Nephron progenitor cell (in vitro differentiated cells): ENCODE results near the gene ZMYND8.

Source experiments
- DNase-seq: peaks from one replicate; pipeline ENCODE4 v3.0.0; 2021
- H3K27ac Mint-ChIP-seq: 2 replicates; pipeline ENCODE4 v1.8.0; 2021; ENCODE audit warnings: mild to moderate bottlenecking, moderate library complexity, mixed read lengths
- H3K27me3 Mint-ChIP-seq: 2 replicates; pipeline ENCODE4 v1.8.0; 2021; ENCODE audit warnings: mild to moderate bottlenecking, low read depth, mixed read lengths; ENCODE audit not compliant: poor library complexity
- H3K36me3 Mint-ChIP-seq: 2 replicates; pipeline ENCODE4 v1.8.0; 2021; ENCODE audit warnings: low read depth, mixed read lengths
- H3K4me1 Mint-ChIP-seq: 2 replicates; pipeline ENCODE4 v1.8.0; 2021; ENCODE audit warnings: mixed read lengths
- H3K4me3 Mint-ChIP-seq: 2 replicates; pipeline ENCODE4 v1.8.0; 2021; ENCODE audit warnings: mild to moderate bottlenecking, moderate library complexity, mixed read lengths
- H3K9me3 Mint-ChIP-seq: 2 replicates; pipeline ENCODE4 v1.8.0; 2021; ENCODE audit warnings: mild to moderate bottlenecking, moderate library complexity, mixed read lengths
- CTCF ChIP-seq: fragments of 200-600 bp; sonication (generic); IDR thresholded peaks from 2 replicates; pipeline ENCODE4 v1.5.0; 2021; ENCODE audit warnings: antibody characterized with exemption

The ZMYND8 gene

DNA sequence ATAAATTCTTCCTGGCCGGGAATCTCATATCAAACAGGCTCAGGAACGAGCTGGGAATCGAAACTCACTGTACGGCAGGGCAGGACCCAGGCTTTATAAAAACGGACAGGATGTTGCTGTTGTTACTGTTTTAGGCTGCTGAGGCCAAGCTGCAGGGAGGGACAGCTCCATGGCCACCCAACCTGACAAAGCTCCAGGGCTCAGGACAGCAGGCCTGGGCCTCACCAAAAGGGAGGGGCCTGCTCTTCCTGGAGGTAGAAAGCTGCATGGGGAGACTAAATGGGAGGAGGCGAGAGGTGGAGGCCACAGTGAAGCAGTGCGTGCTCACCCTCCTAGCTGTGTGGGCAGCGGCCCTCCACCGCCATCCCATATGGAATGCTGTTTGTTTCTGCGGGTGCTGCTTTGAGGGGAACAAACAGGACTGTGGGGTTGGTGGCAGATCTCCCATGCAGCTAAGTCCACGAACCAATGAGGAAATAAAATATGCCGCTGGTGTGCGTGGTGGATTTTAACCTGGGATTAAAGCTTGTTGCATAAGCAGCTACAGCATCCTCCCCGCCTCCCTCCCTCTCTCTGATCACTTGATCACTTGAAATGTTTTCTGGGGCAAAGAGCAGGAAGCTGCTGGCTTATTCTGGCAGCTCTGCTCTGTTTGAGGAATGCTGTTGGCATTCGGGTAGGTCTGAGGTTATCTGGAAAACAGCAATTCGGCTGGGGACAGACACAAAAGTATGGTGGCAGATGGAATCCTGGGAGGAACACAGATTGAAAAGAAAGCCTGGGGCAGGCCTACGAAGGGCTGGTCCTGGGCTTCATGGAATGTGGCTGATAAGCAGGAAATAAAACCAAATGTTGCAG lies 2.4 kb upstream of the ZMYND8 start:
- Mint-ChIP-seq H3K27ac (peak overlapping the region; percentile 100), H3K36me3 (no peaks in the 10 kb centered on the region), H3K9me3 (no peaks in the 10 kb centered on the region), H3K27me3 (no peaks in the 10 kb centered on the region), H3K4me3 (peak overlapping the region; percentile 73), H3K4me1 (peaks cover 10% of the 10 kb centered on the region)
- no peak for TF ChIP-seq CTCF
- DNase-seq, result peak; percentile 44

GRCh38 chr20:47358039-47358671 lies 1.7 kb upstream of the ZMYND8 start:
- no peak for TF ChIP-seq CTCF
- Mint-ChIP-seq H3K9me3 (no peaks in the 10 kb centered on the region), H3K4me1 (peaks cover 10% of the 10 kb centered on the region), H3K27ac (peak overlapping the region; percentile 100), H3K27me3 (no peaks in the 10 kb centered on the region), H3K4me3 (peak overlapping the region; percentile 73), H3K36me3 (no peaks in the 10 kb centered on the region)
- no peak for DNase-seq

DNA sequence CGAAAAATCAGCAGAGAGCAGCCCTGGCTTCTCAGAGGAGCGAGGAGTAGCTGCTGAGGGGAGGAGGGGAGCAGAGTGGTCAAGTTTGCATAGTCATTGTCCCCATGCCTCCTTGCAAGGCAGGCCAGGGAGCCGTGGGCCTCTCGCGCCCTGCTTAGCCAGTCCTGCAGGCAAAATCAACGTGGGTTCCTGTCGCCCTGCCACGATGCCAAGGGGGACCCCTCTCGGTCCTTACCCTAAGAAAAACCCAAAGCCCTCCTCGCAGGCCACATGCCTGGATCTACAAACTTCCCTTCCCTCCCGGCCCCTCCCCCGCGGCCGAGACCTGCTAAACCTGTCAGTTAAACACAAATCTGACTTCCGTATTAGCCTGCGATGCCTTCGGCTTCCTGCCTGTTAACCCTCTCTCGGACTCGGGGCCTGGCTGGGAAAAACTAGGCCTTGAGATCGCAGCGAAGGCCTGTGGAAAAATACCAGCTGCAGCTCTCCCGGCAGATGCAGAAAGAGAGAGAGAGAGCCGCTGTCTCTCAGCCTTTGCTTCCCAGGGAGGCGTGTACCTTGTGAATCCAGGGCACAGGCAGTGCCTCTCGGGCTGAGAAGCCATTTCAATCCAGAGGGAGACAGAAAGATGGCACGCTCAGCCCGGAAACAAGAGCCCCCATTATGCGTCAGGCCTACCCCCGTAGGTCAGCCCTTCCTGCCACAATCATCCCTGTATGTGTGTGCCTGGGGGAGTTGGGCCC lies 968 bp upstream of the ZMYND8 start:
- Mint-ChIP-seq H3K9me3 (no peaks in the 10 kb centered on the region), H3K27me3 (no peaks in the 10 kb centered on the region), H3K4me1 (peaks cover 4% of the 10 kb centered on the region), H3K36me3 (no peaks in the 10 kb centered on the region), H3K4me3 (peak overlapping the region; percentile 73), H3K27ac (peak overlapping the region; percentile 100)
- peak; percentile 67 for DNase-seq
- TF ChIP-seq CTCF, result no peak

DNA sequence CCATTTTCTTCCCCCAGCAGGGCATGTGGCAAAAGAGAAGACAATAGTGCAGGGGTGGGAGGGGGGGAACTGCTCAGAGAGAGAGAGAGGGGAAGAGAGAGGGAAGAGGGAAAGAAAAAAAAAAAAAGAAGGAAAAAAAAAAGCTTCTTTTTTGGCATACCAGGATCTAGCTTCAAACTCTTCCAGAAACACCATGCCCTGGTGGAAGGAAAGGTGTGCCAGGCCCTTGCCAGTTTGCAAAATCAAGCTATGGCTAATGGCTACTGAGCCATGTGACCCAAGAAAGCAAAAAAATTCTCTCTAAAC lies 326 bp downstream of the ZMYND8 start:
- Mint-ChIP-seq H3K36me3 (no peaks in the 10 kb centered on the region), H3K27ac (peak overlapping the region; percentile 100), H3K4me3 (no peak overlapping the region), H3K27me3 (no peaks in the 10 kb centered on the region), H3K9me3 (no peaks in the 10 kb centered on the region), H3K4me1 (no peaks in the 10 kb centered on the region)
- no peak for TF ChIP-seq CTCF
- no peak for DNase-seq

GRCh38 chr20:47355489-47356219 lies 845 bp downstream of the ZMYND8 start:
- no peak for TF ChIP-seq CTCF
- Mint-ChIP-seq H3K27me3 (no peaks in the 10 kb centered on the region), H3K4me3 (no peak overlapping the region), H3K36me3 (no peaks in the 10 kb centered on the region), H3K4me1 (no peaks in the 10 kb centered on the region), H3K9me3 (no peaks in the 10 kb centered on the region), H3K27ac (no peak overlapping the region)
- DNase-seq, result no peak
